Caco-2 (cell line): ENCODE results near the gene FGF12. TPM values are rescaled to one million over a fixed set of nuclear protein-coding genes. Genes with fewer than 3 reads are reported as not detected.
"Not testable (repeated sequence)": the region's sequence is repeated elsewhere in the genome, so short reads cannot be mapped to it uniquely, and the experiment has no call there.

Source experiments
- BruUV-seq: library from RNA; stranded (reverse); fragments of 400-500 nt; replicated peaks from 2 replicates; lab custom pipeline; 2021; lab: Mats Ljungman, UMichigan
- CTCF ChIA-PET: fragments of 300-600 bp; sonication (Branson Sonifier 250); formaldehyde crosslinking; loops from one replicate; lab custom pipeline; 2022; ENCODE audit warnings: antibody characterized with exemption; lab: Charles Lee
- POLR2A ChIA-PET: fragments of 300-600 bp; sonication (Branson Sonifier 250); formaldehyde crosslinking; loops from one replicate; lab custom pipeline; 2022; ENCODE audit warnings: antibody characterized with exemption; lab: Charles Lee
- DNase-seq, 2 experiments: peaks; one replicate each; pipeline versions ENCODE4 v3.0.0 to v3.0.0-alpha.2; 2020 to 2022
- H3K27me3 ChIP-seq: replicated peaks from 2 replicates; pipeline ENCODE4 v1.6.0; 2011; ENCODE audit warnings: low read length; ENCODE audit not compliant: control insufficient read depth, insufficient read depth
- H3K36me3 ChIP-seq: 2 replicates; pipeline ENCODE4 v1.5.1; 2011; ENCODE audit warnings: low read length; ENCODE audit not compliant: control insufficient read depth, insufficient read depth
- H3K4me1 ChIP-seq: fragments of 250-450 bp; sonication (Bioruptor Pico); 2 replicates; pipeline ENCODE4 v1.5.1; 2020; ENCODE audit warnings: mild to moderate bottlenecking
- H3K4me3 ChIP-seq: 2 replicates; pipeline ENCODE4 v1.5.1; 2011; ENCODE audit warnings: low read depth, mild to moderate bottlenecking, control low read depth, low read length
- H3K9me3 ChIP-seq: fragments of 250-450 bp; sonication (Bioruptor Pico); 2 replicates; pipeline ENCODE4 v1.5.1; 2020; ENCODE audit warnings: mild to moderate bottlenecking, moderate library complexity
- H3K27ac Mint-ChIP-seq: one replicate; pipeline ENCODE4 v1.8.0; 2022; ENCODE audit warnings: mixed read lengths; ENCODE audit not compliant: unreplicated experiment
- H3K27me3 Mint-ChIP-seq: one replicate; pipeline ENCODE4 v1.8.0; 2022; ENCODE audit warnings: mixed read lengths; ENCODE audit not compliant: insufficient read depth, unreplicated experiment
- H3K36me3 Mint-ChIP-seq: one replicate; pipeline ENCODE4 v1.8.0; 2022; ENCODE audit warnings: mild to moderate bottlenecking, mixed read lengths; ENCODE audit not compliant: insufficient read depth, unreplicated experiment
- H3K4me1 Mint-ChIP-seq: one replicate; pipeline ENCODE4 v1.8.0; 2022; ENCODE audit warnings: low read depth, mixed read lengths; ENCODE audit not compliant: unreplicated experiment
- H3K4me3 Mint-ChIP-seq: one replicate; pipeline ENCODE4 v1.8.0; 2022; ENCODE audit warnings: mild to moderate bottlenecking, moderate library complexity, mixed read lengths; ENCODE audit not compliant: unreplicated experiment
- H3K9me3 Mint-ChIP-seq: one replicate; pipeline ENCODE4 v1.8.0; 2022; ENCODE audit warnings: mixed read lengths; ENCODE audit not compliant: unreplicated experiment
- CTCF ChIP-seq, 2 experiments: fragments of 200-600 bp in 1 of 2; IDR thresholded peaks; 1 replicate in 1 of 2; 2 replicates in 1 of 2; pipeline versions ENCODE4 v1.5.1 to v1.8.0; 2011 to 2022; ENCODE audit warnings: antibody characterized with exemption in 1 of 2, control low read depth in 1 of 2, inconsistent platforms in 1 of 2, low read depth in 1 of 2, low read length in 1 of 2, mild to moderate bottlenecking in 1 of 2, moderate library complexity in 1 of 2; ENCODE audit not compliant: insufficient read depth in 1 of 2, severe bottlenecking in 1 of 2, unreplicated experiment in 1 of 2
- intact Hi-C: fragments of 100-400 bp; cut with micrococcal nuclease; formaldehyde crosslinking; loops from one replicate; pipeline ENCODE4 v1.10.0; 2022; ENCODE audit not compliant: unreplicated experiment
- total RNA-seq: library from RNA; stranded (reverse); gene quantifications from 2 replicates; pipeline ENCODE4 v1.2.3, GENCODE V29; 2022

The FGF12 gene
- total RNA-seq, 1 experiment from 2014 or later, result 0.41 TPM

- Mint-ChIP-seq H3K4me1 (peaks cover 8% of the 10 kb centered on the region), H3K27me3 (no peaks in the 10 kb centered on the region), H3K4me3 (no peak overlapping the region), H3K27ac (no peak overlapping the region), H3K9me3 (no peaks in the 10 kb centered on the region), H3K36me3 (no peaks in the 10 kb centered on the region)
- H3K4me1 ChIP-seq, result no peaks in the 10 kb centered on the region; the same call in 1 of the 2 replicates
- no TSS peak for BruUV-seq
- no peaks in the 10 kb centered on the region for H3K27me3 ChIP-seq
- ChIA-PET CTCF (no interaction called here), POLR2A (no interaction called here)
- no peaks in the 10 kb centered on the region for H3K9me3 ChIP-seq
- no peak for TF ChIP-seq CTCF (IDR thresholded peaks at IDR 0.05; ENCODE audit: insufficient read depth in 1 of 2, low read depth in 1 of 2, low read length in 1 of 2, severe bottlenecking in 1 of 2, unreplicated experiment in 1 of 2)
- DNase-seq, result no peak
- no peak overlapping the region for H3K4me3 ChIP-seq
- H3K36me3 ChIP-seq, result no peaks in the 10 kb centered on the region
- intact Hi-C loops, result no loop called here
These were observed 148.6 kb downstream of the FGF12 start for GRCh38 chr3:192578729-192579128.

GRCh38 chr3:192577811-192578210 is 149.5 kb downstream of the FGF12 start:
- no peak overlapping the region for H3K4me3 ChIP-seq
- Mint-ChIP-seq H3K27ac (no peak overlapping the region), H3K4me1 (peaks cover 8% of the 10 kb centered on the region), H3K9me3 (no peaks in the 10 kb centered on the region), H3K36me3 (no peaks in the 10 kb centered on the region), H3K4me3 (no peak overlapping the region), H3K27me3 (no peaks in the 10 kb centered on the region)
- no peak for DNase-seq
- no peaks in the 10 kb centered on the region for H3K9me3 ChIP-seq
- ChIA-PET POLR2A (no interaction called here), CTCF (no interaction called here)
- no peaks in the 10 kb centered on the region for H3K27me3 ChIP-seq
- no peaks in the 10 kb centered on the region for H3K36me3 ChIP-seq
- no TSS peak for BruUV-seq
- TF ChIP-seq CTCF (IDR thresholded peaks at IDR 0.05; ENCODE audit: insufficient read depth in 1 of 2, low read depth in 1 of 2, low read length in 1 of 2, severe bottlenecking in 1 of 2, unreplicated experiment in 1 of 2), result no peak
- intact Hi-C loops, result no loop called here
- no peaks in the 10 kb centered on the region; the same call in 1 of the 2 replicates for H3K4me1 ChIP-seq

GRCh38 chr3:192577271-192577670 is 150.1 kb downstream of the FGF12 start:
- intact Hi-C loops, result no loop called here
- peaks cover 8% of the 10 kb centered on the region for H3K4me1 Mint-ChIP-seq
- no TSS peak for BruUV-seq

GRCh38 chr3:192576704-192577103 is 150.6 kb downstream of the FGF12 start:
- CTCF ChIA-PET, H3K27me3 Mint-ChIP-seq, intact Hi-C loops, H3K4me3 Mint-ChIP-seq, H3K36me3 ChIP-seq, H3K4me1 ChIP-seq, BruUV-seq, POLR2A ChIA-PET, H3K9me3 Mint-ChIP-seq, H3K9me3 ChIP-seq, DNase-seq, H3K27ac Mint-ChIP-seq, H3K36me3 Mint-ChIP-seq, H3K27me3 ChIP-seq, H3K4me3 ChIP-seq, H3K4me1 Mint-ChIP-seq: not testable (repeated sequence)

More at GRCh38 chr3:192577271-192577670, 150.1 kb downstream of the FGF12 start:
- H3K27me3 ChIP-seq, result no peaks in the 10 kb centered on the region
- no peak overlapping the region for H3K4me3 Mint-ChIP-seq
- H3K36me3 Mint-ChIP-seq, result no peaks in the 10 kb centered on the region
- no peak for TF ChIP-seq CTCF (IDR thresholded peaks at IDR 0.05; ENCODE audit: insufficient read depth in 1 of 2, low read depth in 1 of 2, low read length in 1 of 2, severe bottlenecking in 1 of 2, unreplicated experiment in 1 of 2)
- no peaks in the 10 kb centered on the region for H3K36me3 ChIP-seq
- H3K4me1 ChIP-seq, result no peaks in the 10 kb centered on the region; the same call in 1 of the 2 replicates
- POLR2A ChIA-PET, result no interaction called here
- H3K9me3 Mint-ChIP-seq, result no peaks in the 10 kb centered on the region
- CTCF ChIA-PET, result no interaction called here
- no peaks in the 10 kb centered on the region for H3K9me3 ChIP-seq
- peaks cover under 1% of the 10 kb centered on the region for H3K27me3 Mint-ChIP-seq
- DNase-seq, result no peak
- H3K4me3 ChIP-seq, result no peak overlapping the region
- no peak overlapping the region for H3K27ac Mint-ChIP-seq
